ENCODE data around the gene ENC1. TPM values are rescaled to one million over a fixed set of nuclear protein-coding genes. Genes with fewer than 3 reads are reported as not detected.

ENC1 gene
- total and polyA plus RNA-seq, 2 of the 4 experiments (the other 2 are of a cell fraction) = 25.6 to 70.8 TPM

GRCh38 chr5:74651710-74652109, 11.2 kb upstream of the ENC1 start:
- Histone ChIP-seq H3K9me3 (ENCODE audit: control insufficient read depth, insufficient read depth, low read length) (no peaks in the 10 kb centered on the region), H3K14ac (replicated peaks; ENCODE audit: low read depth, low read length) (no peak overlapping the region), H3K9ac (ENCODE audit: low read depth, low read length) (no peak overlapping the region), H2BK20ac (ENCODE audit: low read depth, low read length) (no peak overlapping the region), H3K79me1 (ENCODE audit: low read depth in 1 of 2, low read length in 2 of 2) (no peaks in the 10 kb centered on the region), H3K9me1 (ENCODE audit: insufficient read depth, low read length) (no peaks in the 10 kb centered on the region), H3K18ac (ENCODE audit: low read depth, low read length) (no peak overlapping the region), H3K4me1 (ENCODE audit: control insufficient read depth, insufficient read depth, low read length) (peaks cover 4% of the 10 kb centered on the region; the same call in 1 of the 2 replicates), H3K4ac (ENCODE audit: low read depth, low read length) (no peak overlapping the region), H2AK9ac (replicated peaks; ENCODE audit: low read depth, low read length, poor library complexity) (no peak overlapping the region), H4K8ac (ENCODE audit: low read depth in 2 of 2, low read length in 2 of 2) (no peak overlapping the region), H3K4me3 (ENCODE audit: insufficient read depth, low read depth, low read length) (no peak overlapping the region), H3K27me3 (ENCODE audit: control insufficient read depth, insufficient read depth, low read length) (no peaks in the 10 kb centered on the region), H4K91ac (ENCODE audit: insufficient read depth, low read depth, low read length) (no peak overlapping the region), H2BK15ac (ENCODE audit: low read depth, low read length) (no peak overlapping the region), H4K5ac (ENCODE audit: low read depth, low read length) (no peak overlapping the region), H2BK120ac (ENCODE audit: low read depth, low read length) (no peak overlapping the region), H4K20me1 (ENCODE audit: insufficient read depth, low read length) (no peaks in the 10 kb centered on the region), H3K4me2 (ENCODE audit: low read depth, low read length) (no peak overlapping the region), H2AK5ac (ENCODE audit: low read depth, low read length) (no peak overlapping the region), H3K27ac (ENCODE audit: insufficient read depth, low read length) (no peak overlapping the region), H3K36me3 (ENCODE audit: control insufficient read depth, insufficient read depth, low read length) (no peaks in the 10 kb centered on the region), H3K56ac (ENCODE audit: extremely low read depth, insufficient read depth, low read length) (no peak overlapping the region), H2BK5ac (ENCODE audit: low read depth, low read length, poor library complexity, severe bottlenecking) (no peak overlapping the region), H3K23ac (ENCODE audit: low read depth, low read length) (no peak overlapping the region), H2AFZ (replicated peaks; ENCODE audit: low read length, poor library complexity) (no peak overlapping the region)
- in situ Hi-C loops (cut with MboI; ENCODE audit: low sequenced_read_pairs) = loop anchor here (25.0 kb wide), 1 partner anchor 611 kb away; no protein-coding TSS in a partner anchor
- POLR2A ChIA-PET (ENCODE audit: unreplicated experiment) = no interaction called here
- intact Hi-C loops (cut with micrococcal nuclease) = no loop called here
- ATAC-seq (ENCODE audit: low read depth) = no peak
- TF ChIP-seq MAZ (IDR thresholded peaks at IDR 0.05; ENCODE audit: borderline replicate concordance, low read depth, low read length) = no peak
- TF ChIP-seq NFE2L2 (IDR thresholded peaks at IDR 0.05; ENCODE audit: low read depth, low read length) = no peak
- no peak for TF ChIP-seq RCOR1 (IDR thresholded peaks at IDR 0.05; ENCODE audit: insufficient replicate concordance, low read length)
- no peak for TF ChIP-seq POLR2A (IDR thresholded peaks at IDR 0.05; ENCODE audit: low read depth, low read length)
- no peak for TF ChIP-seq CHD1 (IDR thresholded peaks at IDR 0.05; ENCODE audit: low read depth, low read length)
- TF ChIP-seq ELK1 (IDR thresholded peaks at IDR 0.05; ENCODE audit: borderline replicate concordance, low read depth, low read length) = no peak
- no peak for TF ChIP-seq USF2 (IDR thresholded peaks at IDR 0.05; ENCODE audit: low read depth, low read length)
- TF ChIP-seq CTCF (conservative IDR thresholded peaks at IDR 0.05; ENCODE audit: low read depth, low read length) = no peak
- no peak for TF ChIP-seq MAFK (IDR thresholded peaks at IDR 0.05; ENCODE audit: low read depth, low read length)
- no peak for TF ChIP-seq RAD21 (IDR thresholded peaks at IDR 0.05; ENCODE audit: low read length)
- TF ChIP-seq RFX5 (IDR thresholded peaks at IDR 0.05; ENCODE audit: low read depth, low read length) = no peak
- TF ChIP-seq CEBPB (IDR thresholded peaks at IDR 0.05; ENCODE audit: low read depth, low read length) = no peak
- TF ChIP-seq BHLHE40 (IDR thresholded peaks at IDR 0.05; ENCODE audit: low read depth, low read length) = no peak
- no peak for TF ChIP-seq SMC3 (IDR thresholded peaks at IDR 0.05; ENCODE audit: low read depth, low read length)
- no peak for TF ChIP-seq FOS (IDR thresholded peaks at IDR 0.05; ENCODE audit: low read depth, low read length)
- TF ChIP-seq MXI1 (IDR thresholded peaks at IDR 0.05; ENCODE audit: borderline replicate concordance, low read depth, low read length) = no peak
- no TSS peak for BruUV-seq (replicated peaks)
- CTCF ChIA-PET = no interaction called here
- dilution Hi-C loops (cut with HindIII; ENCODE audit: low sequenced_read_pairs, unreplicated experiment) = no loop called here
- no peak for DNase-seq
- 83% methylated on average over 1 of the region's 3 CpGs; no CpG with 5 or more reads in 1 of the 2 experiments for WGBS, 2 experiments (ENCODE audit: extremely low coverage in 2 of 2, insufficient read length in 1 of 2)

Data from IMR-90 (cell line).